ENCODE data around the gene STRAP.

The STRAP gene

DNA sequence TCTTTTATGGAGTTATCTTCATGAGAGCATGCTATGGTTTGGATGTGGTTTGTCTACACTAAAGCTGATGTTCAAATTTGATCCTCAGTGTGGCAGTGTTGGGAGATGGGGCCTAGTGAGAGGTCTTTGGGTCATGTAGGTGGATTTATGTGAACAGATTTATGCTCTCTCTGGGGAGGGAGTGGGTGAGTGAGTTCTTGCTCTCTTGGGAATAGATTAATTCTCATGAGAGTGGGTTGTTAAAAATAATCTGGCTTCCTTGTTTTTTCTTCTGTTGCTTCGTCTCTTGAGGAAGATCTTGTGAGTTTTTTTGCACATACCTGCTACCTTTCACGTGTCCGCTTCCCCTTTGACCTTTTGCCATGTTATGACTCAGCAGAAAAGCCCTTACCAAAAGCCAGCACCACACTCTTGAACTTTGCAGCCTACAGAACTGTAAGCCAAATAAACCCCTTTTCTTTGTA lies 49.4 kb downstream of the STRAP start:
- Histone ChIP-seq H3K9ac (ENCODE audit: low read length) (no peak overlapping the region), H3K4me1 (ENCODE audit: low read length) (peaks cover 22% of the 10 kb centered on the region), H4K20me1 (ENCODE audit: insufficient read depth, low read length) (no peaks in the 10 kb centered on the region), H3K4me3 (ENCODE audit: low read length) (no peak overlapping the region), H2AFZ (ENCODE audit: low read depth, low read length) (no peak overlapping the region), H3K36me3 (replicated peaks; ENCODE audit: low read depth, low read length) (no peaks in the 10 kb centered on the region), H3K4me2 (ENCODE audit: low read length) (peak overlapping the region; percentile 13; the same call in 1 of the 2 replicates), H3K27me3 (ENCODE audit: low read depth, low read length) (no peaks in the 10 kb centered on the region), H3K79me2 (ENCODE audit: low read length) (no peaks in the 10 kb centered on the region; the same call in 1 of the 2 replicates), H3K27ac (ENCODE audit: low read length) (no peak overlapping the region), H3K9me3 (ENCODE audit: insufficient read depth, low read length) (no peaks in the 10 kb centered on the region)
- TF ChIP-seq, protein P1, sequence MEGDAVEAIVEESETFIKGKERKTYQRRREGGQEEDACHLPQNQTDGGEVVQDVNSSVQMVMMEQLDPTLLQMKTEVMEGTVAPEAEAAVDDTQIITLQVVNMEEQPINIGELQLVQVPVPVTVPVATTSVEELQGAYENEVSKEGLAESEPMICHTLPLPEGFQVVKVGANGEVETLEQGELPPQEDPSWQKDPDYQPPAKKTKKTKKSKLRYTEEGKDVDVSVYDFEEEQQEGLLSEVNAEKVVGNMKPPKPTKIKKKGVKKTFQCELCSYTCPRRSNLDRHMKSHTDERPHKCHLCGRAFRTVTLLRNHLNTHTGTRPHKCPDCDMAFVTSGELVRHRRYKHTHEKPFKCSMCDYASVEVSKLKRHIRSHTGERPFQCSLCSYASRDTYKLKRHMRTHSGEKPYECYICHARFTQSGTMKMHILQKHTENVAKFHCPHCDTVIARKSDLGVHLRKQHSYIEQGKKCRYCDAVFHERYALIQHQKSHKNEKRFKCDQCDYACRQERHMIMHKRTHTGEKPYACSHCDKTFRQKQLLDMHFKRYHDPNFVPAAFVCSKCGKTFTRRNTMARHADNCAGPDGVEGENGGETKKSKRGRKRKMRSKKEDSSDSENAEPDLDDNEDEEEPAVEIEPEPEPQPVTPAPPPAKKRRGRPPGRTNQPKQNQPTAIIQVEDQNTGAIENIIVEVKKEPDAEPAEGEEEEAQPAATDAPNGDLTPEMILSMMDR (IDR thresholded peaks at IDR 0.05; ENCODE audit: low read depth, low read length): peak; percentile 34
- no peak for TF ChIP-seq EZH2phosphoT487 (IDR thresholded peaks at IDR 0.05; ENCODE audit: low read depth)

DNA sequence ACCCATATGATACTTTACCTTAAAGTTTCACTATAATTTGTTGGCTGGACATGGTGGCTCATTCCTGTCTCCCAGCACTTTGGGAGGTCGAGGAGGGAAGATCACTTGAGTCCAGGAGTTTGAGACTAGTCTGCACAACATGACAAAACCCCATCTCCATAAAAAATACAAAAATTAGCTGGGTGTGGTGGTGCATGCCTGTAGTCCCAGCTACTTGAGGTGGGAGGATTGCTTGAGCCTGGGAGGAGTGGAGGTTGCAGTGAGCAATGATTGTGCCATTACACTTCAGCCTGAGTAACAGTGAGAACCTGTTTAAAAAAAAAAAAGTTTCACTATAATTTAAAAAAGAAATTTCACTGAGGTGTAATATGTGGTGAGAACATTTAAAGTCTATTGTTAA lies 50.1 kb downstream of the STRAP start:
- no peak overlapping the region for H3K9ac ChIP-seq (ENCODE audit: low read length)
- no peak overlapping the region for H3K4me2 ChIP-seq (ENCODE audit: low read length)
- H3K27me3 ChIP-seq (ENCODE audit: low read depth, low read length): no peaks in the 10 kb centered on the region
- H3K36me3 ChIP-seq (replicated peaks; ENCODE audit: low read depth, low read length): no peaks in the 10 kb centered on the region
- no peak overlapping the region for H3K27ac ChIP-seq (ENCODE audit: low read length)
- no peaks in the 10 kb centered on the region for H4K20me1 ChIP-seq (ENCODE audit: insufficient read depth, low read length)
- H2AFZ ChIP-seq (ENCODE audit: low read depth, low read length): no peak overlapping the region
- no peak overlapping the region for H3K4me3 ChIP-seq (ENCODE audit: low read length)
- H3K79me2 ChIP-seq (ENCODE audit: low read length): no peaks in the 10 kb centered on the region; the same call in 1 of the 2 replicates
- H3K4me1 ChIP-seq (ENCODE audit: low read length): peaks cover 22% of the 10 kb centered on the region
- no peaks in the 10 kb centered on the region for H3K9me3 ChIP-seq (ENCODE audit: insufficient read depth, low read length)
- TF ChIP-seq, protein P1 (IDR thresholded peaks at IDR 0.05; ENCODE audit: low read depth, low read length): no peak
- no peak for TF ChIP-seq EZH2phosphoT487 (IDR thresholded peaks at IDR 0.05; ENCODE audit: low read depth)

DNA sequence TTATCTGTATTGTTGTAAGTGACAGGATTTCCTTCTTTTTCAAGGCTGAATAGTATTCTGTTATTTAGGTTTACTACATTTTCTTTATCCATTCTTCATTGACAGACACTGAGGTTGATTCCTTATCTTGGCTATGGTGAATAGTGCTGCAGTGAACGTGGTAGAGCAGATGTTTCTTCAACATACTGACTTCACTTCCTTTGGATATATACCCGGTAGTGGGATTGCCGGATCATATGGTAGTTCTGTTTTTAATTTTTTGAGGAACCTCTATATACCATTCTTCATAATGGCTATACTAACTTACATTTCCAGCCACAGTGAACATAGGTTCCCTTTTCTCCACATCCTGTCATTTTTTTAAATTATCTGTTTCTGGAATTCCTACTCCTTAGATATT lies 50.8 kb downstream of the STRAP start:
- no peak for TF ChIP-seq EZH2phosphoT487 (IDR thresholded peaks at IDR 0.05; ENCODE audit: low read depth)
- TF ChIP-seq, protein P1 (IDR thresholded peaks at IDR 0.05; ENCODE audit: low read depth, low read length): no peak
- Histone ChIP-seq H3K27me3 (ENCODE audit: low read depth, low read length) (no peaks in the 10 kb centered on the region), H3K4me1 (ENCODE audit: low read length) (peaks cover 22% of the 10 kb centered on the region), H4K20me1 (ENCODE audit: insufficient read depth, low read length) (no peaks in the 10 kb centered on the region), H3K36me3 (replicated peaks; ENCODE audit: low read depth, low read length) (no peaks in the 10 kb centered on the region), H3K27ac (ENCODE audit: low read length) (no peak overlapping the region), H3K4me3 (ENCODE audit: low read length) (no peak overlapping the region), H3K9ac (ENCODE audit: low read length) (no peak overlapping the region), H2AFZ (ENCODE audit: low read depth, low read length) (no peak overlapping the region), H3K9me3 (ENCODE audit: insufficient read depth, low read length) (no peaks in the 10 kb centered on the region), H3K79me2 (ENCODE audit: low read length) (no peaks in the 10 kb centered on the region; the same call in 1 of the 2 replicates), H3K4me2 (ENCODE audit: low read length) (no peak overlapping the region)

DNA sequence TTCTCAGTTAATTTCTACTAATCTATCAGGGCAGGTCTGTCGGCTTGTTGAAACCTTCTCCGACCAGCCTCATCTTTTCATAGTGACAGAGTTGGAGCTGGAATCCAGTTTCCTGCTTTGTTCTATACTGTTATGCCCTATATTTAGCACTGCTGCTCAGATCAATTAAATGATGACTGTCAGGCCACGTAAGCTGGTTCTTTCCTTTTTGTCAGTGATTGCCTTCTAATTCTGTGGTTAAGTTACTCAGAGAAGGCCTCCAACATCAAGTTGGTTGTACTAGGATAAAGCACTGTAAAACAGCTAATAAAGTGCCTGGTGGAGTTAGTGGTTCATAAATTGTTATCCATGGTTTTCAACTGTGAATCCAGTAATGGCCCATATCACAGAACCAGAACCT lies 51.6 kb downstream of the STRAP start:
- Histone ChIP-seq H2AFZ (ENCODE audit: low read depth, low read length) (no peak overlapping the region), H3K4me3 (ENCODE audit: low read length) (no peak overlapping the region), H3K36me3 (replicated peaks; ENCODE audit: low read depth, low read length) (no peaks in the 10 kb centered on the region), H3K9me3 (ENCODE audit: insufficient read depth, low read length) (no peaks in the 10 kb centered on the region; the same call in 1 of the 2 replicates), H4K20me1 (ENCODE audit: insufficient read depth, low read length) (no peaks in the 10 kb centered on the region), H3K9ac (ENCODE audit: low read length) (no peak overlapping the region), H3K4me2 (ENCODE audit: low read length) (no peak overlapping the region), H3K27me3 (ENCODE audit: low read depth, low read length) (no peaks in the 10 kb centered on the region), H3K79me2 (ENCODE audit: low read length) (no peaks in the 10 kb centered on the region; the same call in 1 of the 2 replicates), H3K27ac (ENCODE audit: low read length) (no peak overlapping the region), H3K4me1 (ENCODE audit: low read length) (peaks cover 21% of the 10 kb centered on the region)
- TF ChIP-seq EZH2phosphoT487 (IDR thresholded peaks at IDR 0.05; ENCODE audit: low read depth): no peak
- TF ChIP-seq, protein P1 (IDR thresholded peaks at IDR 0.05; ENCODE audit: low read depth, low read length): no peak
